GM12875 (cell line): ENCODE data around the gene SF3A2.
A peak's percentile ranks its signal among the peaks of the same experiment; 100 is the strongest.
"Not testable (repeated sequence)": the region's sequence is repeated elsewhere in the genome, so short reads cannot be mapped to it uniquely, and the experiment has no call there.

Source experiments
- H3K4me3 ChIP-seq: one replicate; pipeline ENCODE4 v1.5.1; 2011; ENCODE audit warnings: low read depth, low read length, control low read depth
- CTCF ChIP-seq: IDR thresholded peaks from 2 replicates; pipeline ENCODE4 v1.5.1; 2011; ENCODE audit warnings: low read depth, mild to moderate bottlenecking, control low read depth, inconsistent platforms, low read length, moderate library complexity, borderline replicate concordance; ENCODE audit not compliant: insufficient read depth

The SF3A2 gene

GRCh38 chr19:2199215-2199614, 37.4 kb upstream of the SF3A2 start:
- no peak overlapping the region for H3K4me3 ChIP-seq
- TF ChIP-seq CTCF: peak; percentile 39; the same call in 1 of the 2 replicates

GRCh38 chr19:2199861-2200623, 36.6 kb upstream of the SF3A2 start:
- H3K4me3 ChIP-seq: no peak overlapping the region
- TF ChIP-seq CTCF: no peak

DNA sequence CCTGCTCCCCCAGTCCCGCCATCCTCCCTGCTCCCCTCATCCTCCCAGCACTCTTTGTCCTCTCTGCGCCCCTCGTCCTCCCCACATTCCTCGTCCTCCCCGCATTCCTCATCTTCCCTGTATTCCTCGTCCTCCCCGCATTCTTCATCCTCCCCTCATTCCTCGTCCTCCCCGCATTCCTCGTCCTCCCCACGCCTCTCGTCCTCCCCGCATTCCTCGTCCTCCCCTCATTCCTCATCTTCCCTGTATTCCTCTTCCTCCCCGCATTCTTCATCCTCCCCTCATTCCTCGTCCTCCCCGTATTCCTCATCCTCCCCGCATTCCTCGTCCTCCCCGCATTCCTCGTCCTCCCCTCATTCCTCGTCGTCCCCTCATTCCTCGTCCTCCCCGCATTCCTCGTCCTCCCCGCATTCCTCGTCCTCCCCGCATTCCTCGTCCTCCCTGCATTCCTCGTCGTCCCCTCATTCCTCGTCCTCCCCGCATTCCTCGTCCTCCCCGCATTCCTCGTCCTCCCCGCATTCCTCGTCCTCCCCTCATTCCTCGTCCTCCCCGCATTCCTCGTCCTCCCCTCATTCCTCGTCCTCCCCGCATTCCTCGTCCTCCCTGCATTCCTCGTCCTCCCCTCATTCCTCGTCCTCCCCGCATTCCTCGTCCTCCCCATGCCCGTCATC, 35.9 kb upstream of the SF3A2 start:
- not testable (repeated sequence) for H3K4me3 ChIP-seq

- TF ChIP-seq CTCF: no peak
- no peak overlapping the region for H3K4me3 ChIP-seq
Measured at GRCh38 chr19:2201473-2202148, 35.0 kb upstream of the SF3A2 start.

DNA sequence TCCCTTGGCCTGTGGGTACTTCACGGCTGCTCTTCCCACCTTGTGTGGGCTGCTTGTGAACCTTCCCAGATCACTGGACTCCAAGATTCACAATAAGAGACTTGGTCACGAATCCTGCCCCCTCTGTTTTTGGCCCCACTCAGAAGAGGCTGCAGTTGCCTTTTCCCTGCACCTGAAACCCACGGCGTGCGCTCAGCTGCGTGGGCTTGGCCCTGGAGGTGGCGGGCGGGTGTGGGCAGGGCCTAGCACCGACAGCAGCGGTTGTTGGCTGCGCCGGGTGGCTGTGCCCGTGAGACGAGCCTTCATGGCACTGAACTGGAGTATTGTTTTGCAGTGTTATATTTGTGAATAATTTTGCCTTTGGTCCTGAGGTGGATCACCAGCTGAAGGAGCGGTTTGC, 34.3 kb upstream of the SF3A2 start:
- no peak overlapping the region for H3K4me3 ChIP-seq
- TF ChIP-seq CTCF: no peak

GRCh38 chr19:2207008-2207407, 29.6 kb upstream of the SF3A2 start:
- H3K4me3 ChIP-seq: no peak overlapping the region
- TF ChIP-seq CTCF: no peak

GRCh38 chr19:2207991-2208860, 28.4 kb upstream of the SF3A2 start:
- TF ChIP-seq CTCF: peak; percentile 31; the same call in 1 of the 2 replicates
- no peak overlapping the region for H3K4me3 ChIP-seq
